HG03066 (cell line): Measurements from ENCODE around the gene CDH4.

Source experiments
- ATAC-seq: cut with Tn5 transposase; IDR thresholded peaks from one replicate; pipeline ENCODE4 v1.9.1; 2021; ENCODE audit warnings: low read depth; ENCODE audit not compliant: unreplicated experiment

The CDH4 gene

GRCh38 chr20:61251529-61252393, at the start of gene CDH4:
CDH4 (plus strand) TSS chr20:61252261.
- ATAC-seq = no peak

DNA sequence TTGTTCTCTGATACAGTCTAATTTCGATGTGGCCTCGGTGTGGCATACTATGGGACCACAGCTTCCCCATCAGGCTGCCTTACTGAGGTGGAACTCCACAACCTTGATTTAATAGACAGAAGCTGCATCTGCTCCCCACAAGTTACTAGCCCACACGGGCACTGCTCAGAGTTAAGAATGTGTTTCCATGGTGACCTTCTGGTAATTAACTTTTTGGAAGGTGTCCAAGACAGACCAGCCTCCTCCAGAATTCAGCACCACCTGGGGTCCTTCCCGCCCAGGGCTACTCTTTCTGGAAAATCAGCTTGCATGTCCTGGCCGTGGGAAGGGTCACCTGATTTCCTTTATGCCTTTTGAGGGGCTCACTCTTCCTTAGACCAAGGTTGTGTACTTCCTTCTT, 48.7 kb upstream of the CDH4 start:
- ATAC-seq = no peak

GRCh38 chr20:61204206-61204605, 47.9 kb upstream of the CDH4 start:
- ATAC-seq = no peak

DNA sequence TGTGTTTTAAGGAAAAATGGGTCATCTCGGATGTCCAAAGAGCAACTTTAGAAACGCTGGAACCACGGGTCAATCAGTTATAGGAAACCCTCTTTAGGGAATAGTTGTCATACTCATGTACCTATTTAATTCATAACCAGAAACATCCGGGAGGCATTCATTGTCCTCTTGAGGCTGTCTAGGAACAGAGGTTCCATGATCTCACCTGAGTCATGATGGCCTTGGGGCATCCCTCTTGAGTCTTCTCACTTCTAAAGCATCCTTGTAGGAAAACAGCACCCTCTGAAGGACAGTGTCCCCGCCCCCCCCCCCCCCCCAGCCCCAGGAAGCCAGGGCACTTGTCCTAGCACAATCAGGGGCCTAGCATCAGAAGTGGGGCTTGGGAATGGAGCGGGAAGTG, 46.3 kb upstream of the CDH4 start:
- ATAC-seq = no peak

GRCh38 chr20:61210862-61211261, 41.2 kb upstream of the CDH4 start:
- no peak for ATAC-seq

DNA sequence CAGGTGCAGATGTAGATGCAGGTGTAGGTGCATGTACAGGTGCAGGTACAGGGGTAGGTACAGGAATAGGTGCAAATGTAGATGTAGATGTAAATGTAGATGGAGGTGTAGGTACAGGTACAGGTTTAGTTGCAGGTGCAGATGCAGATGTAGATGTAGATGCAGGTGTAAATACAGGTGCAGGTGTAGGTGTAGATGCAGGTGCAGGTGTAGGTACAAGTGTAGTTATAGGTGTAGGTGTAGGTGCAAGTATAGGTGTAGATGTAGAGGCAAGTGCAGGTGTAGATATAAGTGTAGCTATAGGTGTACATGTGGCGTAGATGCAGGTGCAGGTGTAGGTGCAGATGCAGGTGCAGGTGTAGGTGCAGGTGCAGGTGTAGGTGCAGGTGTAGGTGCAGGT, 34.2 kb upstream of the CDH4 start:
- ATAC-seq = no peak

DNA sequence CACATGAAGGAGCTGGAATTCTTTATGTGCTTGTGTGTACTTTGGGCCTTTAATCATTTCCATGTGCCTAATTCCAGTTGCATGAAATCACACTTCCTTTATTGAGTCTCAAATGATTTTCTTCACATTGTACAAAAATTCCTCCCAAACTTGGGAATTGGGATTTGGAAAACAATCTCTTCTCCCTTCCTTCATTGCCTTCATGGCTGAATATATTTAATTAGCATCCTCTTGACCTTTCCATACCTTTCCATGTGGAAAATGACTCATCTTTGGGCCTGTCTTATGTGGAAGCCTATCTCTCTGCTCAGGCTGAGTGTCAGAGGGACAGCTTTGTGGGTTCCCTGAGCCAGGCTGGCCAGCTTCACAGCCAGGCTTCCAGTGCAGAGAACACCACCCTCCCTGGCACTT, 33.0 kb upstream of the CDH4 start:
- ATAC-seq = no peak

DNA sequence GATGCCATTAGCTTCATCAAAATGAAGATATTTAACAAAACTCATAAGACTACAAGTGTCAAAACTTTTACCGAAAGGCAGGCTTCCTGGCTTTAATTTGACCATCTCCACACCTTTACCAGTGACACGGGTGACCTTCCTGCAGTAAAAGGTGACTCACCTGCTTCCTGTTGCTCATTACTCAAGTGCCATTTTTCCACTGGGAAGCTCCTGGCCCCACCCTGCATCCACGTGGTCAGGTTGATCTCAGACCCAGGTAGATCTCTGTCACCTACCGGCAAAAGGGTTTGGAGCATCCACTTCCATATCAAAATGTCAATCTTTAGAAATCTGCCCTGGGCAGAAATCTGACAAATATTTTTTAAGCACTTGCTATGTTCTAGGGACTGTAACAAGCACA, 31.9 kb upstream of the CDH4 start:
- no peak for ATAC-seq

GRCh38 chr20:61220626-61221325, 31.3 kb upstream of the CDH4 start:
- no peak for ATAC-seq

DNA sequence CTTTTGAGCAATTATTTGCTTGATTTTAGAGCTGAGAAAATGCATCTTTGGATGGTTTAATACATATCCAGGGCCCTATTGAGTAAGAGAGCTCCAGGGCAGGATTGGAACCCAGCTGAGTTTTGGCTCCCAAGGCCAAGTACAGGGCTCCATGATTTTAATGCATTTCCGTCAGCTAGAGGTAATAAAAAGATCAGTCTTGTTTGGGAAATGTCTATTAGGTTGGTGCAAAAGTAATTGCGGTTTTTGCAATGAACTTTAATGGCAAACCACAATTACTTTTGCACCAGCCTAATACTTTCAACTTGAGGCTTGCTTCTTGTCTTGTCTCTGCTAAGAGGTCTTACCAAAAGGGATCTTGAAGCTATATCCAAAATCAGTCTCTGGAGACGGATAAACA, 29.4 kb upstream of the CDH4 start:
- ATAC-seq = no peak

DNA sequence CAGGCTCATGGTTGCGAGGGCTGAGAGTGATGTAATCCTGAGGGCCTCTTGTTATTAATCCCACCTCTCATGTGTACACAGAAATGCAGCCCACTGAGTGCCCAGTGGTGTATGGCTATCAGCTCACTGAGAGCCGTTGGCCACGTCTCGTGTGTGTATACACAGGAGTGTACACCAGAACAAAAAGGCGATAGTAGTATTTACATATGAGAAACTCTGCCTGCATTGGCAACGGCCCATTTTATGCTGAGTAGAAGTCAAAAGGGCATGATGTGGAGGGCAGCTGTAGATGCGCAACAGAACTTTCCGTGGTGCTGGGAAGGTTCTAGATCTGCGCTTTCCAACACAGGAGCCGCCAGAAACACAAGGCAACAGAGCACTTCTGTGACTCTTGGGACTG, 28.9 kb upstream of the CDH4 start:
- ATAC-seq = no peak

DNA sequence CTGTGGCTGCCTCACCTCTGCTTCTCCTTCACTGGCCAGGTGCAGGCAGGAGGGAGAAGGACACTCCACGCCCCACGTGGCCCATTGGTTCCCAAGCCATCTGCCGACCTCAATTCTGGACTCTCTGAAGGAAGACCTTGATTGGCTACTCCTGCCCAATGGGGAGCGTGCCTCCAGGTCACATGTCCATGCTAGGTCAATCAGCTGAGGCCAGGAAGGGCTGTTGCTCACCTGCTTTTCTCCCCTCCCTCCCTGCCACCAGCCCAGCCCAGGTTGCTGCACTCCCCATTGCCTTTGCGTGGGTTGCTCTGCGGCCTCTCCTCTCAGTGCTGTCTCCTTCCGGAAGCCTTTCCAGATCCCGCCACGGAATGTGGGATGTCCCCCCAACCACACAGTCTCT, 21.9 kb upstream of the CDH4 start:
- no peak for ATAC-seq

GRCh38 chr20:61233590-61233989, 18.5 kb upstream of the CDH4 start:
- ATAC-seq = no peak

DNA sequence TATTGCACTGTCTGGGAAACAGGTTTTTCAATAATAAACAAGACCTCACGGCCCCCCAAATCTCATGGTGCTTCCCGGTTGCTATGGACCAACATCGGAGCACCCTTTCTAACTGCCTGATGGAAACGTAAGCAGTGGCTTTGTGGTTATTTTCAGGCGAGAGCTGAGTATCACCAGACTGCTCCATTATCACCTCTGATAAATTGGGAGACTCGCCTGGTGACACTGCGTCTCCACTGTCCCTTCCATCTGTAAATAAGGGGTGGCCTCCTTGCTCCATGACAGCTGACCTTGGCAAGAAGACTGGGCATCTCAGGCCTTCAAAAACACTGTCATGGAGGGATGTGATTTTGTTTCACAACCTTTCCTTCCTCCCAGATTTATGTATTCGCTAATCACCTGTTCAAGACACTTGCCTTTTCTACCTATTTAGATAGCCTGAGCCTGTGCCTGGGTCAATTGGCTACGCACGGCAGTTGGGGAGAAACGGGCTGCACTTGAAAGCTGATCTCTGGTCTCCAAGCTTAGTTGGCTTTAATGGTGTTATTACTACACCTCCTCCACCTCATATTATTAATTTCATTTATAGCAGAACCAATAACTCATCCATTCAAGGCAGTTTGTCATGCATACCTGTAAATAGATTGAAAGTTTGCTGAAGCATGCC, 17.7 kb upstream of the CDH4 start:
- no peak for ATAC-seq

DNA sequence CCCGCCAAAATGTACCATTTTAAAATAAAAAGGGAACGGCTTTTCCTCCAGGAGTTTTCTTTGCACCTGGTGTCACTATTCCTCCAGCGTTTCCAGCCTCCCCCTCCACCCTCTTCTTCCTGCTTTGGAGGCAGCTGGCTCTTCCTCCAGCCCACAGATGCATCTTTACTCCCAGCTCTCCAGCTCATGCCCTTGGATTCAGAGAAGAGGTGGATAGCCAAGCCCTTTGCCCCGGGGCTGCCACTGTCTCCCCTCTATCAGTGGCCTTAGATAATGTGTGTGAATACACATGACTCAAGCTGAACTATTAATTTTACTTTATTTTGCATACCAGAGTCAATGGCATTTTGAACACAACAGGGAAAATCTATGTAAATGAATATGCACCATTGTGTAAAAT, 15.3 kb upstream of the CDH4 start:
- ATAC-seq = no peak

GRCh38 chr20:61238813-61239212, 13.2 kb upstream of the CDH4 start:
- ATAC-seq = no peak

GRCh38 chr20:61240814-61241213, 11.2 kb upstream of the CDH4 start:
- ATAC-seq = no peak

- ATAC-seq = no peak
These were observed 7.8 kb upstream of the CDH4 start for GRCh38 chr20:61244213-61244612.

DNA sequence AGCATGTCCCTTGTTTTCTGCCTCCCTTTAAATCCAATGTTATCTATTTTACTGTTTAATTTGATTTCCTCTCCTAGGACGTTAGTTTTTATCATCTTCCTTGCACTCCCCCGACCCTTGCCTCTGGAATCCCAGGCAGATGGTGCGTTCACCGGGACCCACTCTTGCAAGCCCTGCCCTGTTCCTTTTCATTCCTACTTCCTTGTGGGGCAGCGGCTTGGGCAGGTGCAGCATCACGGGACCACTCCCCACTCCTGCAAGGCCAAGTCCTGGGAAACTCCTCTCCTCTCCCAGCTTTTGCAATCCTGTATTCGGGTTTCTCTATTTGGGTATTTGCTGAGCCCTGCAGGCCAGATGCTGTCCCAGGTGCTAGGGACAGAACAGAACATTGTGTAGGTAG, 5.8 kb upstream of the CDH4 start:
- ATAC-seq = no peak

- no peak for ATAC-seq
These were observed 2.4 kb upstream of the CDH4 start for GRCh38 chr20:61249626-61250025.

- ATAC-seq = no peak
These were observed 671 bp downstream of the CDH4 start for GRCh38 chr20:61252601-61253263.
